Heart left ventricle (tissue), 13 donors: Measurements from ENCODE around the gene PTPRD.

ENCODE experiments used
- CTCF ChIP-seq, 12 donors: fragments of 200-600 bp; sonication (generic) in 4 of 12; IDR thresholded peaks; one replicate each; pipeline versions ENCODE4 v1.5.0 to v1.8.0; 2018 to 2022; ENCODE audit warnings: antibody characterized with exemption in 12 of 12, mild to moderate bottlenecking in 5 of 12
- POLR2A ChIP-seq, 2 donors: fragments of 450-650 bp; IDR thresholded peaks; one replicate each; pipeline ENCODE4 v1.6.1; 2017; ENCODE audit warnings: antibody characterized with exemption in 2 of 2, mild to moderate bottlenecking in 2 of 2, moderate library complexity in 2 of 2
- donor health status: ischemic (EF 13 %, LVEDD 7.1; RV severe dilation, severe dysfunction).
- donor health status: DM: no; HTN: yes; CAD: no.
- donor health status: DM: no; HTN: no; CAD: no.
- donor health status: ischemic (EF 25% LVEDD 6.9; RV normal size, moderate dysfunction).
- donor health status: ischemic (EF 25% LVEDD 5.7; RV mildly dilated, moderate dysfunction).
- donor health status: ischemic (EF 35%, LVEDD 5.7; RV mildly dilated, moderate dysfunction).
- donor health status: nonischemic (EF 11% LVEDD 7.7; RV severe dilation, severe dysfunction).
- donor health status: DM: yes; HTN: yes; CAD: no.
- donor health status: PGD.
- donor health status: ischemic (EF 29% LVEDD 5.4; RV normal size, mild dysfunction).
- donor health status: nonischemic (EF 23%, LVEDD 6.1; RV moderate dilation, normal function).

GRCh38 chr9:10387282-10387681 lies 225.5 kb downstream of the PTPRD start:
- no peak for TF ChIP-seq CTCF (IDR thresholded peaks at IDR 0.05)
- TF ChIP-seq POLR2A (IDR thresholded peaks at IDR 0.05) = no peak
